SK-N-SH (cell line): ENCODE measurements around the gene ABITRAM. TPM values are rescaled to one million over a fixed set of nuclear protein-coding genes. Genes with fewer than 3 reads are reported as not detected.

Experiments
- CTCF ChIA-PET: fragments of 300-600, 350-600 bp; formaldehyde crosslinking; extraction: SDS; loops from one replicate; lab custom pipeline; 2021; lab: Yijun Ruan, JAX
- POLR2A ChIA-PET: fragments of 350-600 bp; sonication (Branson Sonifier 250); formaldehyde crosslinking; extraction: SDS; loops from one replicate; lab custom pipeline; 2020; ENCODE audit warnings: antibody characterized with exemption, inconsistent platforms; lab: Yijun Ruan, JAX
- DNase-seq: peaks from one replicate; pipeline ENCODE4 v3.0.0; 2012
- H2AFZ ChIP-seq: fragments of 200-600 bp; sonication (generic); 2 replicates; pipeline ENCODE4 v1.8.1; 2016; ENCODE audit warnings: antibody characterized with exemption, mild to moderate bottlenecking, low read depth
- H3F3A ChIP-seq: fragments of 200-600 bp; sonication (generic); replicated peaks from 2 replicates; pipeline ENCODE3; 2016; ENCODE audit warnings: antibody characterized with exemption, mild to moderate bottlenecking; ENCODE audit not compliant: insufficient read depth
- H3K27ac ChIP-seq, 2 experiments: fragments of 200-500 bp in 1 of 2; fragments of 200-600 bp in 1 of 2; sonication (Bioruptor generic) in 1 of 2; sonication (generic), shearing (Covaris generic) in 1 of 2; 2 replicates each; pipeline versions ENCODE4 v1.5.1 to v1.6.1; 2014 to 2016; ENCODE audit warnings: low read depth in 2 of 2, inconsistent platforms in 1 of 2, low read length in 1 of 2, mild to moderate bottlenecking in 1 of 2, mixed read lengths in 1 of 2
- H3K27me3 ChIP-seq: fragments of 200-600 bp; sonication (generic), shearing (Covaris generic); 2 replicates; pipeline ENCODE4 v1.6.1; 2016; ENCODE audit warnings: mixed run types; ENCODE audit not compliant: insufficient read depth
- H3K36me3 ChIP-seq, 2 experiments: fragments of 200-500 bp in 1 of 2; fragments of 200-600 bp in 1 of 2; sonication (Bioruptor generic) in 1 of 2; sonication (generic) in 1 of 2; replicated peaks in 1 of 2; 2 replicates each; pipeline versions ENCODE3 to v1.5.1; 2014 to 2016; ENCODE audit warnings: low read length in 1 of 2, mild to moderate bottlenecking in 1 of 2; ENCODE audit not compliant: insufficient read depth in 2 of 2, control insufficient read depth in 1 of 2
- H3K4me1 ChIP-seq, 2 experiments: fragments of 200-500 bp in 1 of 2; fragments of 200-600 bp in 1 of 2; sonication (Bioruptor generic) in 1 of 2; sonication (generic), shearing (Covaris generic) in 1 of 2; 2 replicates each; pipeline versions ENCODE4 v1.5.1 to v1.6.1; 2014 to 2016; ENCODE audit warnings: low read depth in 1 of 2, low read length in 1 of 2, mixed run types in 1 of 2; ENCODE audit not compliant: insufficient read depth in 2 of 2, control insufficient read depth in 1 of 2
- H3K4me2 ChIP-seq: fragments of 200-600 bp; sonication (generic), shearing (Covaris generic); 2 replicates; pipeline ENCODE4 v1.6.1; 2017; ENCODE audit warnings: mixed run types
- H3K4me3 ChIP-seq, 2 experiments: fragments of 200-500 bp in 1 of 2; fragments of 200-600 bp in 1 of 2; sonication (Bioruptor generic) in 1 of 2; sonication (generic), shearing (Covaris generic) in 1 of 2; 2 replicates each; pipeline versions ENCODE4 v1.5.1 to v1.8.1; 2014 to 2016; ENCODE audit warnings: low read depth in 2 of 2, inconsistent platforms in 1 of 2, low read length in 1 of 2, mild to moderate bottlenecking in 1 of 2, mixed read lengths in 1 of 2, moderate library complexity in 1 of 2
- H3K79me2 ChIP-seq: fragments of 200-600 bp; sonication (generic); 2 replicates; pipeline ENCODE4 v1.8.1; 2017; ENCODE audit warnings: mild to moderate bottlenecking; ENCODE audit not compliant: insufficient read depth
- H3K9ac ChIP-seq: fragments of 200-600 bp; sonication (generic); 2 replicates; pipeline ENCODE4 v1.6.1; 2017; ENCODE audit warnings: mixed run types
- H3K9me2 ChIP-seq: fragments of 200-600 bp; sonication (generic); 2 replicates; pipeline ENCODE4 v1.6.1; 2017; ENCODE audit warnings: mixed run types
- H3K9me3 ChIP-seq: fragments of 200-600 bp; sonication (generic); 2 replicates; pipeline ENCODE4 v1.6.1; 2017; ENCODE audit warnings: mixed run types, mild to moderate bottlenecking, moderate library complexity
- H4K20me1 ChIP-seq: fragments of 200-600 bp; sonication (generic); 2 replicates; pipeline ENCODE4 v1.6.1; 2017; ENCODE audit warnings: mild to moderate bottlenecking, mixed run types; ENCODE audit not compliant: insufficient read depth
- CHD2 ChIP-seq: fragments of 150-350 bp; IDR thresholded peaks from 2 replicates; pipeline ENCODE4 v1.6.1; 2018; ENCODE audit warnings: low read length; ENCODE audit not compliant: partially characterized antibody
- CTCF ChIP-seq: fragments of 200-600 bp; sonication (generic); IDR thresholded peaks from 2 replicates; pipeline ENCODE4 v1.6.1; 2017; ENCODE audit warnings: antibody characterized with exemption, mild to moderate bottlenecking, moderate library complexity
- ELF1 ChIP-seq: IDR thresholded peaks from 2 replicates; pipeline ENCODE4 v1.4.0; 2012
- EP300 ChIP-seq, 2 experiments: IDR thresholded peaks; 2 replicates each; pipeline versions ENCODE4 v1.4.0 to v1.6.1; 2012; ENCODE audit warnings: borderline replicate concordance in 1 of 2, low read depth in 1 of 2, low read length in 1 of 2
- EZH2phosphoT487 ChIP-seq: fragments of 200-600 bp; sonication (generic); IDR thresholded peaks from 2 replicates; pipeline ENCODE4 v1.6.1; 2017; ENCODE audit warnings: low read depth, mixed run types, mild to moderate bottlenecking, antibody characterized with exemption, moderate library complexity, borderline replicate concordance
- FOSL2 ChIP-seq: IDR thresholded peaks from 2 replicates; pipeline ENCODE4 v1.4.0; 2012; ENCODE audit warnings: low read depth, mild to moderate bottlenecking, moderate library complexity, borderline replicate concordance
- GATA2 ChIP-seq: sonication (generic); formaldehyde crosslinking; IDR thresholded peaks from 2 replicates; pipeline ENCODE4 v1.5.0; 2020; ENCODE audit warnings: mild to moderate bottlenecking, missing genetic modification reagents
- IRF3 ChIP-seq: fragments of 150-350 bp; IDR thresholded peaks from 2 replicates; pipeline ENCODE4 v1.6.1; 2016; ENCODE audit warnings: mild to moderate bottlenecking, low read depth, low read length
- MAX ChIP-seq: IDR thresholded peaks from 2 replicates; pipeline ENCODE4 v1.4.0; 2012; ENCODE audit warnings: low read depth
- MXI1 ChIP-seq: IDR thresholded peaks from 2 replicates; pipeline ENCODE4 v1.6.1; 2012; ENCODE audit warnings: mild to moderate bottlenecking, low read depth, low read length, improper control_type of control experiment
- NRF1 ChIP-seq: IDR thresholded peaks from 2 replicates; pipeline ENCODE4 v1.6.1; 2012; ENCODE audit warnings: low read depth, mild to moderate bottlenecking, low read length
- RAD21 ChIP-seq: IDR thresholded peaks from 2 replicates; pipeline ENCODE4 v1.6.1; 2012; ENCODE audit warnings: mild to moderate bottlenecking, low read length
- RCOR1 ChIP-seq: fragments of 150-350 bp; IDR thresholded peaks from 2 replicates; pipeline ENCODE4 v1.6.1; 2017; ENCODE audit warnings: antibody characterized with exemption, low read length
- RFX5 ChIP-seq: IDR thresholded peaks from 2 replicates; pipeline ENCODE4 v1.6.1; 2012; ENCODE audit warnings: mild to moderate bottlenecking, improper control_type of control experiment, low read length
- RXRA ChIP-seq: IDR thresholded peaks from 2 replicates; pipeline ENCODE4 v1.4.0; 2012; ENCODE audit warnings: low read depth, mild to moderate bottlenecking, borderline replicate concordance
- SIN3A ChIP-seq: IDR thresholded peaks from 2 replicates; pipeline ENCODE4 v1.6.1; 2012; ENCODE audit warnings: low read depth, mild to moderate bottlenecking, low read length, moderate library complexity, borderline replicate concordance
- SMC3 ChIP-seq: IDR thresholded peaks from 2 replicates; pipeline ENCODE4 v1.6.1; 2012; ENCODE audit warnings: low read depth, low read length, improper control_type of control experiment
- TAF1 ChIP-seq: IDR thresholded peaks from 2 replicates; pipeline ENCODE4 v1.6.1; 2012; ENCODE audit warnings: low read depth, mild to moderate bottlenecking, low read length, moderate library complexity, borderline replicate concordance
- TEAD4 ChIP-seq: IDR thresholded peaks from 2 replicates; pipeline ENCODE4 v1.4.0; 2012; ENCODE audit warnings: mild to moderate bottlenecking, borderline replicate concordance; ENCODE audit not compliant: insufficient read depth
- USF2 ChIP-seq: fragments of 150-350 bp; IDR thresholded peaks from 2 replicates; pipeline ENCODE4 v1.6.1; 2017; ENCODE audit warnings: antibody characterized with exemption, low read length, low read depth, borderline replicate concordance
- YY1 ChIP-seq: IDR thresholded peaks from 2 replicates; pipeline ENCODE4 v1.4.0; 2012; ENCODE audit warnings: low read depth, mild to moderate bottlenecking
- ZBTB33 ChIP-seq: IDR thresholded peaks from 2 replicates; pipeline ENCODE4 v1.4.0; 2012; ENCODE audit warnings: low read depth, borderline replicate concordance
- WGBS: methylation state at CpG from one replicate; pipeline ENCODE4 v1.1.6; 2017; ENCODE audit warnings: low lambda C conversion rate; 5-methylcytosine and 5-hydroxymethylcytosine counted together
- polyA plus RNA-seq, 3 experiments: library from polyadenylated mRNA; depleted of rRNA; stranded (reverse); fragments of >200 nt; gene quantifications; 2 replicates each; pipeline ENCODE4 v1.2.3, GENCODE V29; 2012

ABITRAM gene
- polyA plus RNA-seq, 1 of the 3 experiments (the other 2 are of a cell fraction), result 13.9 TPM

- ChIA-PET POLR2A (no interaction called here), CTCF (interaction anchor here (1.4 kb wide), 1 partner anchor 24 kb away, joined by 5 read pairs; no protein-coding TSS in a partner anchor)
- no peak for DNase-seq
- H3K79me2 ChIP-seq, result no peaks in the 10 kb centered on the region; the same call in 1 of the 2 replicates
- H3K27ac ChIP-seq, result no peak overlapping the region
- H3K27me3 ChIP-seq, result no peaks in the 10 kb centered on the region
- H3F3A ChIP-seq, result peaks cover 3% of the 10 kb centered on the region
- H3K9me2 ChIP-seq, result no peaks in the 10 kb centered on the region
- no peak overlapping the region for H3K4me2 ChIP-seq
- H4K20me1 ChIP-seq, result no peaks in the 10 kb centered on the region
- TF ChIP-seq RCOR1 (no peak), FOSL2 (no peak), CHD2 (no peak), EP300 (IDR thresholded peaks at IDR 0.05; ENCODE audit: borderline replicate concordance in 1 of 2, low read depth in 1 of 2, low read length in 1 of 2) (no peak), TAF1 (no peak), NRF1 (no peak), GATA2 (no peak), EZH2phosphoT487 (no peak), MAX (no peak), TEAD4 (no peak)
- TF ChIP-seq, all 33 proteins: peak for 0
- Histone ChIP-seq H3K9ac (no peak overlapping the region), H3K4me1 (peaks cover 0 to 2% of the 10 kb centered on the region in 2 experiments; a peak in 2 of 4 replicates), H3K9me3 (no peaks in the 10 kb centered on the region), H2AFZ (no peak overlapping the region), H3K4me3 (no peak overlapping the region), H3K36me3 (peaks cover 32 to 49% of the 10 kb centered on the region in 2 experiments)
- 33% methylated on average over 1 of the region's 1 CpG for WGBS
Measured at GRCh38 chr9:108978205-108978604, 44.0 kb downstream of the ABITRAM start.

- no peak overlapping the region for H3K4me3 ChIP-seq
- H4K20me1 ChIP-seq, result peaks cover 3% of the 10 kb centered on the region; the same call in 1 of the 2 replicates
- no peaks in the 10 kb centered on the region for H3K9me3 ChIP-seq
- H3K4me2 ChIP-seq, result no peak overlapping the region
- H3K9ac ChIP-seq, result no peak overlapping the region
- H3F3A ChIP-seq, result no peaks in the 10 kb centered on the region
- no peaks in the 10 kb centered on the region for H3K9me2 ChIP-seq
- POLR2A ChIA-PET, result no interaction called here
- no peak for DNase-seq
- no peaks in the 10 kb centered on the region for H3K27me3 ChIP-seq
- H3K36me3 ChIP-seq, result peaks cover 37 to 38% of the 10 kb centered on the region in 2 experiments
- H2AFZ ChIP-seq, result no peak overlapping the region
- CTCF ChIA-PET, result interaction anchor here (1.0 kb wide), 1 partner anchor 13 kb away, joined by 3 read pairs; no protein-coding TSS in a partner anchor
- H3K79me2 ChIP-seq, result no peaks in the 10 kb centered on the region; the same call in 1 of the 2 replicates
- H3K27ac ChIP-seq, result no peak overlapping the region
- 100% methylated on average over 1 of the region's 2 CpGs for WGBS
- H3K4me1 ChIP-seq, result peaks cover 0 to 2% of the 10 kb centered on the region in 2 experiments; a peak in 1 of 4 replicates
- TF ChIP-seq YY1, result no peak
- TF ChIP-seq CHD2, result no peak
- no peak for TF ChIP-seq TEAD4
- TF ChIP-seq USF2, result no peak
- no peak for TF ChIP-seq RXRA
- TF ChIP-seq ZBTB33, result no peak
- TF ChIP-seq NRF1, result no peak
- TF ChIP-seq RFX5, result no peak
- no peak for TF ChIP-seq SMC3
- TF ChIP-seq CTCF, result no peak
- no peak for TF ChIP-seq MXI1
- TF ChIP-seq SIN3A, result no peak
- TF ChIP-seq ELF1, result no peak
- TF ChIP-seq IRF3, result no peak
- TF ChIP-seq RAD21, result no peak
Measured at GRCh38 chr9:108980893-108981292, 46.7 kb downstream of the ABITRAM start.
